Measurements from ENCODE around the gene KHK.

GRCh38 chr2:27123302-27124150 lies 37.0 kb downstream of the KHK start, which contains the start of gene ABHD1:
- no peak for TF ChIP-seq CTCF (conservative IDR thresholded peaks at IDR 0.05)
- TF ChIP-seq ZFX (IDR thresholded peaks at IDR 0.05), result no peak

Data from C4-2B (cell line).